ENCODE measurements around the gene ASB10.

Gene ASB10

DNA sequence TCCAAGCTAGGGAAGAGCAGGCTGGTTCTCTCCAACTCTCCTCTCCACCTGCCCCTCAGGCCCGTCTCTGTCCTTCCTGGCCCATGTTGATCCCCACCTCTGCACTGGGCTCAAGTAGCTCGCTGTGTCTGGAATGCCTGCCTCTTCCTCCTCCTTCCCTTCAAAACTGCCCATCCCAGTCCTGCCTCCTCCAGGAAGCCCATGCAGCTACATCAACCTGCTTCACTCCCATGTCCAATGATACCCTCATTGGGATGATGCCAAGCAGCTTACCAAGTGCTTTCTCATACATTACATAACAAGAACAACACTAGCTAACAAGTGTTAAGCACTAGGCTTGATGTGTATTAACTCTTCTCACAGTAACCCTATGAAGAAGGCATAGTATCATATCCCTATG, 8.2 kb downstream of the ASB10 start:
- H3K4me1 ChIP-seq (ENCODE audit: low read length) = no peaks in the 10 kb centered on the region
- H3K27ac ChIP-seq (ENCODE audit: low read length) = no peak overlapping the region
- no peak overlapping the region for H3K4me2 ChIP-seq (ENCODE audit: low read length)
- H4K20me1 ChIP-seq (ENCODE audit: insufficient read depth, low read length) = peaks cover 4% of the 10 kb centered on the region; the same call in 1 of the 2 replicates
- no peaks in the 10 kb centered on the region for H3K79me2 ChIP-seq (ENCODE audit: low read length)
- no peak overlapping the region for H3K4me3 ChIP-seq (ENCODE audit: low read length)
- no peak overlapping the region for H3K9ac ChIP-seq (ENCODE audit: low read length)
- TF ChIP-seq EZH2phosphoT487 (IDR thresholded peaks at IDR 0.05; ENCODE audit: low read depth) = no peak
- H2AFZ ChIP-seq (ENCODE audit: low read depth, low read length) = no peak overlapping the region
- no peaks in the 10 kb centered on the region for H3K9me3 ChIP-seq (ENCODE audit: insufficient read depth, low read length)
- H3K36me3 ChIP-seq (replicated peaks; ENCODE audit: low read depth, low read length) = no peaks in the 10 kb centered on the region
- peaks cover 60% of the 10 kb centered on the region for H3K27me3 ChIP-seq (ENCODE audit: low read depth, low read length)

DNA sequence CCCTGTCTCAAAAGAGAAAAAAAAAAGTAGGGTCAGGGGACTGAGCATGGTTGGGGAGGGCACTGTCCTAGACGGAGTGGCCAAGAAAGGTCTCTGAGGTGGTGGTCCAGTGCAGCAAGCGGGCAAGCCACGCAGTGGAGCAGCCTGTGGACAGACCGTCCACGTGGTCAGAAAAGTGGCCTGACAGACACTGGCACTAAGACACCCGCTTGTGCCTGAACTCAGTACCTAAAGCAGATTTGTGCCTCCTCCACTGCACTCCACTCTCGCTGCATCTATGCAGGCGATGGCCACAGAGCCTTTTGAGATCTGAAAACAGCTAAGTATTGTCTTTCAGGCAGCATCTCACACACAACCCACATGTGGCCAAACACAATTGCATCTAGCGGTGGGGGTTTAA, 8.8 kb downstream of the ASB10 start:
- Histone ChIP-seq H3K79me2 (ENCODE audit: low read length) (no peaks in the 10 kb centered on the region), H3K36me3 (replicated peaks; ENCODE audit: low read depth, low read length) (no peaks in the 10 kb centered on the region), H3K27ac (ENCODE audit: low read length) (no peak overlapping the region), H3K4me2 (ENCODE audit: low read length) (no peak overlapping the region), H3K4me1 (ENCODE audit: low read length) (no peaks in the 10 kb centered on the region), H3K9ac (ENCODE audit: low read length) (no peak overlapping the region), H3K27me3 (ENCODE audit: low read depth, low read length) (peaks cover 60% of the 10 kb centered on the region), H3K4me3 (ENCODE audit: low read length) (no peak overlapping the region), H2AFZ (ENCODE audit: low read depth, low read length) (no peak overlapping the region), H3K9me3 (ENCODE audit: insufficient read depth, low read length) (no peaks in the 10 kb centered on the region), H4K20me1 (ENCODE audit: insufficient read depth, low read length) (peaks cover 4% of the 10 kb centered on the region; the same call in 1 of the 2 replicates)
- TF ChIP-seq EZH2phosphoT487 (IDR thresholded peaks at IDR 0.05; ENCODE audit: low read depth) = no peak
- TF ChIP-seq, protein P1, sequence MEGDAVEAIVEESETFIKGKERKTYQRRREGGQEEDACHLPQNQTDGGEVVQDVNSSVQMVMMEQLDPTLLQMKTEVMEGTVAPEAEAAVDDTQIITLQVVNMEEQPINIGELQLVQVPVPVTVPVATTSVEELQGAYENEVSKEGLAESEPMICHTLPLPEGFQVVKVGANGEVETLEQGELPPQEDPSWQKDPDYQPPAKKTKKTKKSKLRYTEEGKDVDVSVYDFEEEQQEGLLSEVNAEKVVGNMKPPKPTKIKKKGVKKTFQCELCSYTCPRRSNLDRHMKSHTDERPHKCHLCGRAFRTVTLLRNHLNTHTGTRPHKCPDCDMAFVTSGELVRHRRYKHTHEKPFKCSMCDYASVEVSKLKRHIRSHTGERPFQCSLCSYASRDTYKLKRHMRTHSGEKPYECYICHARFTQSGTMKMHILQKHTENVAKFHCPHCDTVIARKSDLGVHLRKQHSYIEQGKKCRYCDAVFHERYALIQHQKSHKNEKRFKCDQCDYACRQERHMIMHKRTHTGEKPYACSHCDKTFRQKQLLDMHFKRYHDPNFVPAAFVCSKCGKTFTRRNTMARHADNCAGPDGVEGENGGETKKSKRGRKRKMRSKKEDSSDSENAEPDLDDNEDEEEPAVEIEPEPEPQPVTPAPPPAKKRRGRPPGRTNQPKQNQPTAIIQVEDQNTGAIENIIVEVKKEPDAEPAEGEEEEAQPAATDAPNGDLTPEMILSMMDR (IDR thresholded peaks at IDR 0.05; ENCODE audit: low read depth, low read length) = no peak

DNA sequence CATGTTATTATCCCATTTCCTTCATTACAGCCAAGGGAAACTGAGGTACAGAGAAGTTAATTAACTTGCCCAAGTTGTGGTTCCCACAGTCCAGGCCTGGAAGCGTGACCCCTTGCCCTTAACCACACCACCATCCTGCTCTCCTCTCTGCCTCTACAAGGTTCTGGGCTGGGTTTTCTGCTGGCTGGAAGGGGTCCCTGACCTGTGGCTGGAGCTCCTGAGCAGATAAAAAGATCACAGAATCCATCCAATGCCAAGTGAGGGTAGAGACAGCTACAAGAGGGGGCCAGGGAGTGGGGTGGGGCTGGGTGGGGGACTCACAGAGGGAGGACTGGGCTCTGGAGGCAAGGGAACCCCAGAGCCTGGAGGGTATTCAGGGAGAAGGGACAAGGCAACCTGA, 9.7 kb downstream of the ASB10 start:
- TF ChIP-seq EZH2phosphoT487 (IDR thresholded peaks at IDR 0.05; ENCODE audit: low read depth) = no peak
- TF ChIP-seq, protein P1 (IDR thresholded peaks at IDR 0.05; ENCODE audit: low read depth, low read length) = no peak
- H3K79me2 ChIP-seq (ENCODE audit: low read length) = no peaks in the 10 kb centered on the region
- H3K9ac ChIP-seq (ENCODE audit: low read length) = no peak overlapping the region

DNA sequence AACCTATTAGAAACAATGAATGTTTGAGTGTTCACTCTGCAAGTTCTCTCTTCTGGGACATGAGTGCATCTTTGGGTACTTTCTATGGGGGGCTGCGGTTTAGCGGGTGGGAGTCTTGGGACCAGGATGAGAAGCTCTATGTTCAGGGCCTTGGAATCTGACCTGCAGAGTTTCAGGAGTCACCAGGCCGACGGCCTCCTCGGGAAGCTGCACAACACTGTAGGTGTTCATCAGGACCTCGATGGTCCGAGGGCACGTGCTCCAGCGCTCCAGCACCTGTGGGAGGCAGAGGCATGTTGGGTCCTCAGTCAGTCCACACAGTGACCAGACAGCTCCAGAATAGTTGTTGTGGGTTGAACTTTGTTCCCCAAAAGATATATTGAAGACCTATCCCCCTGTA, 10.6 kb downstream of the ASB10 start:
- peaks cover 7% of the 10 kb centered on the region for H3K4me1 ChIP-seq (ENCODE audit: low read length)
- H4K20me1 ChIP-seq (ENCODE audit: insufficient read depth, low read length) = peaks cover 4% of the 10 kb centered on the region; the same call in 1 of the 2 replicates
- TF ChIP-seq, protein P1 (IDR thresholded peaks at IDR 0.05; ENCODE audit: low read depth, low read length) = no peak
- TF ChIP-seq EZH2phosphoT487 (IDR thresholded peaks at IDR 0.05; ENCODE audit: low read depth) = no peak
- H3K36me3 ChIP-seq (replicated peaks; ENCODE audit: low read depth, low read length) = no peaks in the 10 kb centered on the region
- H3K27ac ChIP-seq (ENCODE audit: low read length) = no peak overlapping the region
- no peaks in the 10 kb centered on the region for H3K9me3 ChIP-seq (ENCODE audit: insufficient read depth, low read length)
- no peak overlapping the region for H2AFZ ChIP-seq (ENCODE audit: low read depth, low read length)
- H3K9ac ChIP-seq (ENCODE audit: low read length) = no peak overlapping the region
- H3K27me3 ChIP-seq (ENCODE audit: low read depth, low read length) = peaks cover 61% of the 10 kb centered on the region
- no peak overlapping the region for H3K4me2 ChIP-seq (ENCODE audit: low read length)
- no peaks in the 10 kb centered on the region for H3K79me2 ChIP-seq (ENCODE audit: low read length)
- no peak overlapping the region for H3K4me3 ChIP-seq (ENCODE audit: low read length)

More for the DNA sequence above, 9.7 kb downstream of the ASB10 start:
- H3K27me3 ChIP-seq (ENCODE audit: low read depth, low read length) = peaks cover 57% of the 10 kb centered on the region
- H2AFZ ChIP-seq (ENCODE audit: low read depth, low read length) = no peak overlapping the region
- no peak overlapping the region for H3K27ac ChIP-seq (ENCODE audit: low read length)
- no peak overlapping the region for H3K4me3 ChIP-seq (ENCODE audit: low read length)
- no peaks in the 10 kb centered on the region for H3K9me3 ChIP-seq (ENCODE audit: insufficient read depth, low read length)
- peaks cover 2% of the 10 kb centered on the region for H3K4me1 ChIP-seq (ENCODE audit: low read length)
- H3K4me2 ChIP-seq (ENCODE audit: low read length) = no peak overlapping the region
- peaks cover 4% of the 10 kb centered on the region; the same call in 1 of the 2 replicates for H4K20me1 ChIP-seq (ENCODE audit: insufficient read depth, low read length)
- H3K36me3 ChIP-seq (replicated peaks; ENCODE audit: low read depth, low read length) = no peaks in the 10 kb centered on the region

Measured in OCI-LY3 (cell line).